Cardiac muscle cell (in vitro differentiated cells and primary cell): ENCODE results near the gene ID1. TPM values are rescaled to one million over a fixed set of nuclear protein-coding genes. Genes with fewer than 3 reads are reported as not detected.

ENCODE experiments used
- DNase-seq, 2 donors: peaks; one replicate each; pipeline versions ENCODE4 v3.0.0 to v3.0.0-alpha.2; 2010 to 2017; ENCODE audit warnings: low read depth in 1 of 2, low spot score in 1 of 2
- H3K27ac ChIP-seq: fragments of 200-600 bp; sonication (generic); 2 replicates; pipeline ENCODE4 v1.5.1; 2016
- H3K27me3 ChIP-seq: fragments of 200-600 bp; sonication (generic); 2 replicates; pipeline ENCODE4 v1.6.0; 2016; ENCODE audit warnings: control low read depth
- H3K36me3 ChIP-seq: fragments of 200-600 bp; sonication (generic); 2 replicates; pipeline ENCODE4 v1.5.1; 2016; ENCODE audit warnings: control low read depth
- H3K4me1 ChIP-seq: fragments of 200-600 bp; sonication (generic); 2 replicates; pipeline ENCODE4 v1.8.1; 2017; ENCODE audit warnings: low read depth, mild to moderate bottlenecking, mixed run types
- H3K4me3 ChIP-seq: fragments of 200-600 bp; sonication (generic); 2 replicates; pipeline ENCODE4 v1.5.1; 2016; ENCODE audit warnings: mild to moderate bottlenecking
- H3K9me3 ChIP-seq: fragments of 200-600 bp; sonication (generic); 2 replicates; pipeline ENCODE4 v1.5.1; 2017; ENCODE audit warnings: low read depth, mild to moderate bottlenecking, control low read depth
- polyA plus RNA-seq: library from polyadenylated mRNA; unstranded; fragments of >200 nt; fragmentation: Nextera tagmentation; extraction: Ambion mirVana; gene quantifications from 2 replicates; pipeline ENCODE4 v1.2.1, GENCODE V29; 2016
- total RNA-seq: library from RNA; depleted of rRNA; stranded (reverse); fragments of >200 nt; gene quantifications from 2 replicates; pipeline ENCODE4 v1.2.3, GENCODE V29; 2016
- TF ChIP-seq, protein P1 (sequence below): IDR thresholded peaks from 2 replicates; pipeline ENCODE4 v1.5.1; 2012; ENCODE audit warnings: low read depth, mild to moderate bottlenecking, low read length

The ID1 gene
- total and polyA plus RNA-seq, 2 experiments from 2014 or later, result 152 to 766 TPM

DNA sequence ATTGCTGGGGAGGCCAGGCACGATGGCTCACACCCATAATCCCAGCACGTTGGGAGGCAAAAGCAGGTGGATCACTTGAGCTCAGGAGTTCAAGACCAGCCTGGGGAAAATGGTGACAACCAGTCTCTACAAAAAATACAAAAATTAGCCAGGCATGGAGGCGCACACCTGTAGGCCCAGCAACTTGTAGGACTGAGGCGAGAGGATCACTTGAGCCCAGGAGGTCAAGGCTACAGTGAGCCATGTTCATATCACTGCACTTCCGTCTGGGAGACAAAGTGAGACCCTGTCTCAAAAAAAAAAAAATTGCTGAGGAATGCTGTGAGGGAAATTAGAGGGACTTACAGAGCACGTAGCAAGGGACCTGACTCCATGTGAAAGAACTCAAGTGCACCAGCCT is 40.8 kb upstream of the ID1 start:
- no peak overlapping the region for H3K27ac ChIP-seq
- peaks cover 11% of the 10 kb centered on the region for H3K4me1 ChIP-seq
- no peaks in the 10 kb centered on the region for H3K9me3 ChIP-seq
- H3K27me3 ChIP-seq, result no peaks in the 10 kb centered on the region
- peaks cover 17% of the 10 kb centered on the region for H3K36me3 ChIP-seq
- H3K4me3 ChIP-seq, result no peak overlapping the region
- DNase-seq, result no peak
- TF ChIP-seq, protein P1, sequence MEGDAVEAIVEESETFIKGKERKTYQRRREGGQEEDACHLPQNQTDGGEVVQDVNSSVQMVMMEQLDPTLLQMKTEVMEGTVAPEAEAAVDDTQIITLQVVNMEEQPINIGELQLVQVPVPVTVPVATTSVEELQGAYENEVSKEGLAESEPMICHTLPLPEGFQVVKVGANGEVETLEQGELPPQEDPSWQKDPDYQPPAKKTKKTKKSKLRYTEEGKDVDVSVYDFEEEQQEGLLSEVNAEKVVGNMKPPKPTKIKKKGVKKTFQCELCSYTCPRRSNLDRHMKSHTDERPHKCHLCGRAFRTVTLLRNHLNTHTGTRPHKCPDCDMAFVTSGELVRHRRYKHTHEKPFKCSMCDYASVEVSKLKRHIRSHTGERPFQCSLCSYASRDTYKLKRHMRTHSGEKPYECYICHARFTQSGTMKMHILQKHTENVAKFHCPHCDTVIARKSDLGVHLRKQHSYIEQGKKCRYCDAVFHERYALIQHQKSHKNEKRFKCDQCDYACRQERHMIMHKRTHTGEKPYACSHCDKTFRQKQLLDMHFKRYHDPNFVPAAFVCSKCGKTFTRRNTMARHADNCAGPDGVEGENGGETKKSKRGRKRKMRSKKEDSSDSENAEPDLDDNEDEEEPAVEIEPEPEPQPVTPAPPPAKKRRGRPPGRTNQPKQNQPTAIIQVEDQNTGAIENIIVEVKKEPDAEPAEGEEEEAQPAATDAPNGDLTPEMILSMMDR, result no peak

DNA sequence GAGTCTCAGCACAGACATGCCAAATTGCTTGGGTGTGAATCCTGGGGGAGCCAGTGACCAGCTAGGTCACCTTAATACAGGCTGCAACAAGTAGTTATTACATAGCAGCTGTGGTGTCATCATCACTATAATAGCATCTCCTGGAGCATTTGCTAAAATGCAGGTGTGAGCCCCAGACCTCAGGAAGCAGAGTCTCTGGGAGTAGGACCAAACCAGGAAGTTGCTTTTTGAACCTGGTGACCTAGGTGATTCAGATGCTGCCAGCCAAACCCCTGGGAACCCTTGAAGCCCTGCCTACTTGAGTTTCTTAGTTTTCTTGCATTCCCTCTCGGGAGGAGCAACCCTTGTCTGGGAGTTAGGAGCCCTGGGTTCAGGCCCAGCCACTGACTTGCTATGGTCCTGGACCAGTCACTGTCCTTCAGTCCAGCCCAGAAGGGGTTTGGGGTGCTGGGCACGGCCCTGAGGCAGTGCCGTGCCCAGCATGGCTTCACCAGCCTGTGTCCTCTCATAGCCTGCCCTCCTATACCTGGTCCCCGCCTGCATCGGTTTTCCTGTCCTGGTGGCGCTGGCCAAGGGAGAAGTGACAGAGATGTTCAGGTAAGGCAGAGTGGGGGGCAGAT is 39.3 kb upstream of the ID1 start:
- H3K27me3 ChIP-seq, result no peaks in the 10 kb centered on the region
- no peaks in the 10 kb centered on the region for H3K9me3 ChIP-seq
- H3K4me1 ChIP-seq, result peaks cover 13% of the 10 kb centered on the region
- no peak for DNase-seq
- H3K4me3 ChIP-seq, result no peak overlapping the region
- TF ChIP-seq, protein P1, result no peak
- H3K36me3 ChIP-seq, result peaks cover 17% of the 10 kb centered on the region
- H3K27ac ChIP-seq, result no peak overlapping the region

DNA sequence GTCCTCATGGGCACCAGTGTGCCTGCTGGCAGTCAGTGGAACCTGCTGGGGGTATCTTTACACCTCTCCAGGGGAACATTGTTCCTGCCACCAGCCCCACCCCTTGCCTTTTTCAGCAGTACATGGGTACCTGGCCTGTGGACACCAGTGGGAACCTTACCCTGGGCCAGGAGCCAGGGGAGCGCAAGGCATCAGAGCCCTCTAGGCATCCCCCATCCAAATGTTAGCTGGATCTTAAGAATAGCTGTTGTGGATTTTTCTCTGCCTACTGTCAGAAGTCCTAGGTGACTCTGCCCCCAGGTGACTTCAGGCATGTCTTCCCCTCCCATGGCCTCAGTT is 38.8 kb upstream of the ID1 start:
- peaks cover 17% of the 10 kb centered on the region for H3K36me3 ChIP-seq
- H3K4me1 ChIP-seq, result peaks cover 13% of the 10 kb centered on the region
- TF ChIP-seq, protein P1, result no peak

DNA sequence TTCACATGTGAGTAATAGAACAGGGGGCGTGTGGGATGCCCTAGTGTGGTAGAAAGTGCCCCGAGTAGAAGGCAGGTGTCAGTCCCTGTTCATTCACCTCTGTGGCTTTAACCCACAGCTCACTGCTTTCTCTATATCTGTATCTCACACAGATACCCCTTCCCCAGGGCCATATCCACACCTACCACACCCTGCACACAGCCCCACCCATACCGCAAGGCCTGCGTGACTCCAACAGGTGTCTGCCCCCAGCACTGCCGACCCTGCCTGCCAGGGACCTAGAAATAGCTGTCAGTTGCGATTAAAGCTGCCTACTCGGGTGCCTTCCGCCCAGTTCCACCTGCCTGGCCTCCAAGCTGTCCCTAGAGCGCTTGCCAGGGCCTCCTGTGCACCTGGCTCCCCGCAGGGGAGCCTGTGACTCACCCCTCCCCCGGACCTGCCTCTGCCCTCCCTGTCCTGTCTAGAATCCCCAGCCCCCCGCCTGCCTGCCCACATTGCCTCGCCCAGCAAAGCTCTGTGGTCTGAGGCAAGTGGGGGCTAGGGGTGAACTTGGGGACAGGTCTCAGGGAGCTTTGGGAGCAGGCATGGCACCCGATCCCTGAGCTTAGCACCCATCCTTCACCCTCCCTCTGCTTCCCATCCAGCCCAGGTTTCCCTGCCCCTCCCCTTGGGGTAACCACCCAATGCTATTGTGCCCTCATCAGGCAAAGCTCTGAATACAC is 38.3 kb upstream of the ID1 start:
- DNase-seq, result no peak
- H3K4me3 ChIP-seq, result no peak overlapping the region
- H3K9me3 ChIP-seq, result no peaks in the 10 kb centered on the region
- H3K4me1 ChIP-seq, result peaks cover 13% of the 10 kb centered on the region
- TF ChIP-seq, protein P1, result no peak
- H3K27ac ChIP-seq, result peak overlapping the region; percentile 80
- H3K36me3 ChIP-seq, result peaks cover 13% of the 10 kb centered on the region
- H3K27me3 ChIP-seq, result no peaks in the 10 kb centered on the region

More for the DNA sequence above, 38.8 kb upstream of the ID1 start:
- H3K4me3 ChIP-seq, result no peak overlapping the region
- no peaks in the 10 kb centered on the region for H3K27me3 ChIP-seq
- no peaks in the 10 kb centered on the region for H3K9me3 ChIP-seq
- no peak for DNase-seq
- H3K27ac ChIP-seq, result no peak overlapping the region

DNA sequence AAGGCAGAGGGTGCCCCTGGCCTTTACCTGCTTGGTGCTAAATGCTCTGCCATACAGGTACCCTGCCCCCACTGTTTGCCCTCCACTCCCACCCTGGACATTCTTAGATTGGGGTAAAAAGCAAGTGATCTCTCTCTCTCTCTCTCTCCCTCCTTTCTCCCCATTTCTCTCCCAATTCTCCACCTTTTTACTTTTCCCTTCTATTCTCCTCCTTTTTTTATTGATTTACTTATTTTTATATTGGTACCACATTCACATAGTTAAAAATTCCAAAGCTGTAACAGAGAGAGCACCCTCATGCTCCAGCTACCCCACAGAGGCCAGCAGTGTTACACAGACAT is 37.7 kb upstream of the ID1 start:
- H3K36me3 ChIP-seq, result peaks cover 10% of the 10 kb centered on the region
- no peaks in the 10 kb centered on the region for H3K9me3 ChIP-seq
- peak overlapping the region; percentile 80 for H3K27ac ChIP-seq
- H3K4me3 ChIP-seq, result no peak overlapping the region
- TF ChIP-seq, protein P1, result no peak
- no peaks in the 10 kb centered on the region for H3K27me3 ChIP-seq
- DNase-seq, result no peak
- peaks cover 16% of the 10 kb centered on the region for H3K4me1 ChIP-seq
